NCI-H226 (cell line): ENCODE measurements around the gene PIEZO1.
"Not testable (repeated sequence)": the region's sequence is repeated elsewhere in the genome, so short reads cannot be mapped to it uniquely, and the experiment has no call there.

Source experiments
- DNase-seq: peaks from one replicate; pipeline ENCODE4 v3.0.0-alpha.2; 2015

Gene PIEZO1

DNA sequence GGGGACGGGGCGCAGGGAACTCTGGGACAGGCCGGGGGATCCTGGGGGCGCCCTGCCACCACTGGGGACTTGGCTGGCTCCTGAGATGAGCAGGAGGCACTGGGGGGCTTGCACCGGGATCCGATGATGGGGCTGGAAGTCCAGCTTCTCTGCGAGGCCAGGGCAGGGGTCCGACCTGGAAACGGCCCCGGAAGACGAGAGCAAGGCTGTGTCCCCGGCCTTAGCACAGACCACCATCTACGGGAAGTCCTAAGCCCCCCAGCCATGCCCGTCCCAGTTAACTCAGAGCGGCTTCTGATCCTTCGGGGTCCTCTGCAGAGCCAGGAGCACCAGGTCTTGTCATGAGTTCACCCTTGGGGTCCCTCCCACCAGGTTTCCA lies 19.1 kb upstream of the PIEZO1 start:
- no peak for DNase-seq

DNA sequence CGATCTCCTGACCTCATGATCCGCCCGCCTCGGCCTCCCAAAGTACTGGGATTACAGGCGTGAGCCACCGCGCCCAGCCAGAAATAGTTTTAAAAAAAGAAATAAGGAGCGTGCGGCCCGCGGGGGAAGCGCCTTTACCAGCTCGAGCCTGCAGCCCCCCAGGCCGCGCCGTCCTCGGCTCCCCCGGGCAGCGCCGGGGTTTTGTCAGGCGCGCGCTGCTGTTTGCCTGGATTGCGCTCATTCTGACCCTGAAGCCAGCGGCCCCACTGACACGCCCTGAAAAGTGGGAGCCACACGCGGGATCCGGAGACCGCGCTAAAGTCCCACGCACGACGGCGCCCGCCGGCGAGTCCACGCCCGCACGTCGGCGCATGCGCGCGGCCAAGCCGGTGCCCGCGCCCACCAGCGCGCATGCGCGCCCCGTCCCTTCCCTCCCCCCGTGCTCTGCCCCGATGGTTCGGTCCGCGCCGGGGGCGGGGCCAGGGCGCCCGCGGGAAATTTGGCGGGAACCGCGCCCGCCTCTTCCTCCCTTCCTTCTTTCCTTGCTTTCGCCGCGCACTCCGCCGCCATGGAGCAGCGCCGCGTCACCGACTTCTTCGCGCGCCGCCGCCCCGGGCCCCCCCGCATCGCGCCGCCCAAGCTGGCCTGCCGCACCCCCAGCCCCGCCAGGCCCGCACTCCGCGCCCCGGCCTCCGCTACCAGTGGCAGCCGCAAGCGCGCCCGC lies 18.4 kb upstream of the PIEZO1 start, which contains the start of gene CDT1:
Gene CDT1 (plus strand): TSS at position 526 of the 724 bp plus-strand sequence. CDS start 43 bp downstream, at position 569.
- DNase-seq: peak; percentile 67

DNA sequence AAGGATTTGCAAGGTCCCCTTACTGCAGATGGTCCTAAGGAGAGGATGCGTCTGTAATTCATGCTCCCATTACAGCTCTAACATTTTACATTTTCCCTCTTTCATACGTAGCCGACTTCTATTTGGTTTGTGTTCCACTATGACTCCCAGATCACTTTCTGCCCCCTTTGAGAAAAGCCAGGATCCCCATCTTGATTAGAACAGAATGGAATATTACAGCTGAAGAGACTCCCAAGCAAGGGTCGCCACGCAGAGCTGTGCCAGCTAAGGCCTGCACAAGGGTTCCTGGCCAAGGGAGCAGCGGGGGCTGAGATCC lies 15.2 kb upstream of the PIEZO1 start:
- no peak for DNase-seq

DNA sequence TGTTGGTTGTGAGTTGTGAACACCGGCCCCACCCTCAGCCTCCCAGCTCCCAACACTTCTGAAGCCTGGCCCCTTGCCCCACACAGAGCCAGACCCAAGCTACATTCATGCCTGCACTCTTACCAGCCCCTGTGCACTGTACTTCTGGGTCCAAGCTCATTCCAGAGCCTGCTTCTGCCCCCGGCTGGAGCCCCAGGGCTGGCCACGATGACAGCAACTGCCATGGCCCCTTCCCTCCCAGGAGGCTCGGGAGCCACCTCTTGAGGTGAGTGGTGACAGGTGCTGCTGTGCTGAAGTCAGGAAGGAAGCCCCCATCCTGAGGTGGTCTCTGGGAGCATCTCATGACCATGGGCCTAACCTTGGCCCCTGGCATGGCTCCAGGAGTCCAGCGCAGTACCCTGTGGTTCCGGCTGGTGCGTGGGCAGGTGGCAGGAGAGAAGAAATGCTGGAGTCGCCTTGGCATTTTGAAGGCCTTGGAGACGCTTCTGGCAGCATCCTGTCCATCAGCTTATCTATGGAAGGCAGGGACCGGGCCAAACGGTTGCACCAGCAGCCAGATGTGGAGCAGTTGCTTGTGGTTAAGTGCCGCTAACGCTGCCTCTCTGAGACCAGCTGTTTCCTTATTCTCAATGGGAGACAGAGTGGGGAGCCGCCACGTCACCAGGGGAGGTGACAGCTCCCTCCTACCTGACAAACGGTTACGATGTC lies 14.7 kb upstream of the PIEZO1 start:
- DNase-seq: no peak

DNA sequence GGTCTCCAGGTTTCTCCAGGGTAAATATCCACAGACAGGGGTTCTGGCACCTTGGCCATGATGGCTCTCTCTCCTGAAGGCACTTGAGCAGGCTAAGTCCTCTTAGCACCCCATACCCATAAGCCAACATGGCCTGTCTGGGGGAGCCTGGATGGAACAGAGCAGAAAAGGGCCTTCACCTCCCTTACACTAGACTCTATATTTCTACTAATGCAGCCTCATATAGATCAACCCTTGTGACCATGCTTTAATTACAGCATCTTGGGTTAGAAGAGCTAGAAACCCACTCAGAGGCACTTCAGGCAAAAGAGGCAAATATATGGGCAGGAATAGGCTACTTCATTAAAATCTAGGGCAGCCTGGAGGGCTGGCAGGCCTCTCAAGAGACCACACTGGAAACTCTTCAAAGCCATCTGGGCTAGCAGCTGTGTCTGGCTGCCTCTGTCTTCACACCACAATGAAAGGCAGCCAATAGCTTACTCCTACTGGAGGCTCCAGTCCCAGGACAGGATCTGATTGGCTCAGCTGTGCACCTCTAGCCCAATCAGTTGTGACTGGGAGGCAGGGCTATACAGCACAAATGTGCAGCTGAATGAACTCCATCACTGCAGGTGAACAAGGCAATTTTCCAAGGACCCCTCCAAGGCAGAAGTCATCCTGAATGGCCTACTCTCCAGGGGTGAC lies 13.9 kb upstream of the PIEZO1 start:
- DNase-seq: no peak

DNA sequence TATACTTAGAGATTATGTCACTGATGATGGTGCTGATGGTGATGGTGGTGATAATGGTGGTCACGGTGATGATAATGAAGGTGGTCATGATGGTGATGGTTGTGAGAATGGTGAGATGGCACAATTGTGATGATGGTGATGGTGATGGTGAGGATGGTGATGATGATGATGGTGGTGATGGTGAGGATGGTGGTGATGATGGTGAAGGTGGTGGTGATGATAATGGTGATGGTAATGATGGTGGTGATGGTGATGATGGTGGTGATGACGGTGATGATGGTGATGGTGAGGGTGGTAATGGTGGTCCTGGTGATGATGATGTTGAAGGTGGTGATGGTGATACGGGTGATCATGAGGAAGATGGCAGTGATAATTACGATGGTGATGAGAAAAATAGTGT lies 13.1 kb upstream of the PIEZO1 start:
- no peak for DNase-seq

DNA sequence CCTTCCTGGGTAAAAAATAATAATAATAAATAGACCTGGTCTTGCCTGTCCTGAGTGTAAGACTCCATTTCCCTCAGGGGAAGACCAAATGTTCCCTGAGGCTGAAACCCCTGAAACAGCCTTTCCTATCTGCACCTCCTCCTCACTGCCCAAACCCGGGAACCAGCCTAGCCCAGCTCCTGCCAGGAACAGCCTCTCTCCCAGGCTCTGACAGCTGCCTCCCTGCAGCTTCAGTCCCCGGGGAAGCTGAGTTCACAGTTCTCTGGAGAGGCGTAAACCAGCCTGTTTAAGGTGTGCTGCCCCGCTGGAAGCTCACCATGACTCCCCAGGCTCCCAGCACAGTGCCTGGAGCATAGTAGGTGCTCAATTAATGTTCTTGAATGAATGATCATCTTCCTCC lies 11.3 kb upstream of the PIEZO1 start:
- DNase-seq: no peak

DNA sequence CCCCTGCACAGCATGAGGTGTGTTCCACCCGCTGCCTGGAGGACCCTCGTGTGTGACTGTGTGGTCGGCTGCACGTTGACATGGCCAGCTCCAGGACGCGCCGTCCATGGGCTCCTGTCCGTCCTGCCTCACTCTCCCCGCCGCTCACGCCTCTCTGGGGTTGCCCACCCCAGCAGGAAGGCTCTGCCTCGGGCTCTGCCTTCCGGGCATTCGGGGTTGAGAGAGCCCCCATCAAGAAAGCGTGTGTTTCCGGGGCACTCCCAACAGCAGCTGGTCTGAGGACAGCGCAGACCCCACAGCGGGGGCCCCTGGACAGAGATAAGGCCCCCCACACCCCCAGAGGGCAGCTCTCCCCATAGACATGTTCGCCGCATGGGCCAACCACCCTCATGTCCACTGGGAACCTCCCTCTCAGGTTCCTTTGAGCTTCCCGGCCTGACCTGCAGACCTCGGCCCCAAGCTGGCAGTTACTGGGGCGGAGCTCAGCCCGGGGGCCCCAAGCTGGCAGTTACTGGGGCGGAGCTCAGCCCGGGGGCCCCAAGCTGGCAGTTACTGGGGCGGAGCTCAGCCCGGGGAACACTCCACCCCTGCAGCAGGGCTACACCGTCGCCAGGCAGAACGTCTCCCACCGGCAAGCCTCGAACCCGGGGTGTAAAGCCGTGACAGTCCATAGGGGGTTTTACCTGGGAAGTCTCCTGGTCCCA lies 8.4 kb upstream of the PIEZO1 start:
- no peak for DNase-seq

DNA sequence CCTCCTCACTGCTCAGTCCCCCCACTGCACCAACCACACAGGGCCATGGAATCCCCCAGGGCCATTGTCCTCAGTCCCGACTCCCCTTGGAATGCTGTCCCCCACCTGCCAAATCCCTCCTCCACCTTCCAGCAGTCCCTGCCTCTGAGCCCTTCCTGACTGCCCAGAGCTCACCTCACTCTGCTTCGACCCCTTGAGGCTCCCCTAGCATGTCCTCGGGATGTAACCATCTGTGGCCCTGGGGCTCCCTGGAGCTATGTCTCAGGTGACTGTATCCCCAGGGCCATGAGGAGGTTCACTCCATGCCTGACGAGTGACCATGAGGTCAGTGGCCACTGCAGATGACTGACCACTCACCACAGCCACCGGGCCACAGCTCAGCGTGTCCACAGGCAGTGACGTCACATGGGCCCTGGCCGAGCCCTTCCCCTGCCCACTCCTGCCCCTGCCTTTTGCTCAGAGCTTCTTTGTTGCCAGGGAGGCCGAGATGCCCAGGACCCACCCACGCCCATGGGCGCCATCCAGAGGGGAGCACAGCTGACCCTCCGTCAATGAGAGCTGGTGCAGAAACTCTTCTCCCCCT lies 7.7 kb upstream of the PIEZO1 start:
- no peak for DNase-seq

DNA sequence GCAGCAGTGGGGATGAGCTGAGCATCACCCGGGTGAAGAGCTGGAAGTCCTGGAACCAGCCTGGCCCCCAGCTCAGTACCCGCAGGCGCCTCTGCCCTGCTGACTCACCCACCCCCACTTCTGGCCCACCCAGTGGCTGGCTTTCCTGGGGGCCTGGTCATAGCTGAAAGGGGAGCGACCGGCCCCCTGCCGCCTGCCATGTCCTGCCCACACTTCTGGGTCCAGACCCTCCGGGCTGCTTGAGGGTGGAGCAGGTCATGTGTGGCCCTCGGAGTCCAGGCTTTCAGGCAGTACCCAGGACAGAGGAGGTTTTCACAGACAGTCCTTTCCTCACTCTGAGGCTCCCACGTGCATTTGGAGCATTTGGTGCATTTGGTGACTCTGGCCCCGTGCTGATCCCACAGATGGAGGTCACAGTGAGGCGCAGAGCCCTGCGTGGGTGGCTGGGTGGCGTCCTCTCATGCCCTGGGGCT lies 7.1 kb upstream of the PIEZO1 start:
- DNase-seq: no peak

DNA sequence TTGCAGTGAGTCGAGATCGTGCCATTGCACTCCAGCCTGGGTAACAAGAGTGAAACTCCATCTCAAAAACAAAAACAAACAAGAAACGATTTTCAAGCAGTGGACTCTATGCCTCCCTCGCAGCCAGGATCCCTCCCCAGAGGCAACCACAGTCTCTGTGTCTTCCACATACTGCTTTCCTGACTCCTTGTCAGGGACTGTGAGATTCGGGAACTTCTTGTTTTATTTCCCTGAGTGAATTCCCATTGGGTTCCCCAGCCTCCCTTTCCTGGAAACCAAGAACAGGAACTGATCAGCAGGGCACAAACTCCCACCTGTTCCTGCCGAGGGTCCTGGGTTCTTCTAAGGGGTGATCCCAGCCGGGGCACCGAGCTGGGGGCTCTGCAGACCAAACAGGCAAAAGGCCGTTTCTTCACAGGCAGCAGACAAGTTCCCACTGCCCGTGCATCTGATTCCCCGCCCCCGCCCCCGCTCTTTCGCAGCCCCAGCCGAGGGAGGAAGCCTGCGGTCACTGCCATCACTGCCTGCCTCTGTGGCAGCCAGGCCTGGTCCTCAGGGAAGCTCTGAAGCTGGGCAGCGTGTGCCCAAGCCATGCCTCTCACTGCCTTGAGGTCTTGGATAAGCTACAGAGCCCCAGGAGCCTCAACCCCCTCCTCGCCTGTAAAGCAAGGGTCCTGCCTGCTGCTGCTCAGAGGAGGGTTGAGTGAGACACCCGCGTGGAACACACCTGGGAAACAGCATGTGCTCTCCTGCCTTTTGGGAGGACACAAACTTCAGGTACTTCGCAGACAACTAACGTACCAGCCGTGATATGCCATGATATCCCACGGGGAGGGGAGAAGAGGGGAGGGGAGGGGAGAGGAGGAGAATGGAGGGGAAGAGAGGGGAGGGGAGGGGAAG lies 5.5 kb upstream of the PIEZO1 start:
- DNase-seq: no peak

DNA sequence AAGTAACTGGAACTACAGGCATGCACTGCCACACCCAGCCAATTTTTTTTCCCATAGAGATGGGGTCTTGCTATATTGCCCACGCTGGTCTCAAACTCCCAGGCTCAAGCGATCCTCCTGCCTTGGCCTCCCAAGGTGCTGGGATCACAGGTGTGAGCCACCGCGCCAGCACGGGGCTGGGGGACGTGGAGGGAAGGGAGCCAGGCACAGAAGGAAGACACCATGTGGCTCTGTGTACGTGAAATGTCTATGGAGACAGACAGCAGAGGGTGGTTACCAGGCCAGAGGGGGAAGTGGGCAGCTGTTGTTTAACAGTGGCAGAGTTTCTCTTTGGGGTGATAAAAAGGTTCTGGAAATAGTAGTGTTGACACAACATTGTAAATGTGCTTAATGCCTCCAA lies 4.6 kb upstream of the PIEZO1 start:
- no peak for DNase-seq

DNA sequence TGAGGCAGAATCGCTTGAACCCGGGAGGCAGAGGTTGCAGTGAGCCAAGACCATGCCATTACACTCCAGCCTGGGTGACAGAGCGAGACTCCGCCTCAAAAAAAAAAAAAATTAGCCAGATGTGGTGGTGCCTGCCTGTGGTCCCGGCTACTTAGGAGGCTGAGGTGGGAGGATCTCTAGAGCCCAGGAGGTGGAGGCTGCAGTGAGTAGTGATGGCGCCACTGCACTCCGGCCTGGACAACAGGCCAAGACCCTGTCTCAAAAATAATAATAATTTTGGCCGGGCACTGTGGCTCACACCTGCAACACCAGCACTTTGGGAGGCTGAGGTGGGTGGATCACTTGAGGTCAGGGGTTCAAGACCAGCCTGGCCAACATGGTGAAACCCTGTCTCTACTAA lies 3.7 kb upstream of the PIEZO1 start:
- not testable (repeated sequence) for DNase-seq

DNA sequence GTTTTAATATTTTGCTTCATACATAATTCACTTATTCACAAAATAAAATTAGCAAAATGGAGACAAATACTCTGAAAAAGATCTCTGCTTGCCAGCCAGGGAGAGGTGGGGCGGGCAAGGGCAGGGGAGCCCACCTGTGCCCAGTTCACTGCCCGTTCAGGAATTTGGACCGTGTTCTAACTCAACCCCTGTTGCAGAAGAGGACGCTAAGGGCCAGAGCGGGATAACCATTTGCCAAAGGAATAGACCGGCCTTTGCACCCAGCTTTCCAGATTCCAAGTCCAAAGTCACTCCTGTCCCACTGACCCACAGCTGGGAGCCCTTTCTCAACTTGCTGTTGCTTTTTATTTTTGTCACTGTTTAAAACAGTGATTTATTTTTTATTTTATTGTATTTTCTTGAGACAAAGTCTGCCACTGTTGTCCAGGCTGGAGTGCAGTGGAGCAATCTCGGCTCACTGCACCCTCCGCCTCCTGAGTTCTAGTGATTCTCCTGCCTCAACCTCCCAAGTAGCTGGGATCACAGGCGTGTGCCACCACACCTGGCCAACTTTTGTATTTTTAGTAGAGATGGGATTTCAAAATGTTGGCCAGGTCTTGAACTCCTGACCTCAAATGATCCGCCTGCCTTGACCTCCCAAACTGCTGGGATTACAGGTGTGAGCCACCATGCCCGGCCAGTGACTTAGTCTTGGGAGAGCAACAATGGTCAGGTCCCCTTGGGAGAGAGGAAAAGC lies 2.7 kb upstream of the PIEZO1 start:
- DNase-seq: no peak

DNA sequence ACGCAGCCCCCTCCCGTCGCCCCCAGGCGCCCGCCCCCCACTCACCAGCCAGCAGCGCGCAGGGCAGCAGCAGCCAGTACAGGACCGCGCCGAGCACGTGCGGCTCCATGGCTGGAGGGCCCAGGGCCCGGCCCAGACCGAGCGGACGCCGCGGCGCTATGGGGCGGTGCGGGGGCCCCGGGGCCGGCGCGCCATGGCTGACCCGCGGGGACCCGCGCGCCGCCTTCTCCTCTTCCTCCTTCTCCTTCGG lies 239 bp downstream of the PIEZO1 start:
- DNase-seq: no peak

DNA sequence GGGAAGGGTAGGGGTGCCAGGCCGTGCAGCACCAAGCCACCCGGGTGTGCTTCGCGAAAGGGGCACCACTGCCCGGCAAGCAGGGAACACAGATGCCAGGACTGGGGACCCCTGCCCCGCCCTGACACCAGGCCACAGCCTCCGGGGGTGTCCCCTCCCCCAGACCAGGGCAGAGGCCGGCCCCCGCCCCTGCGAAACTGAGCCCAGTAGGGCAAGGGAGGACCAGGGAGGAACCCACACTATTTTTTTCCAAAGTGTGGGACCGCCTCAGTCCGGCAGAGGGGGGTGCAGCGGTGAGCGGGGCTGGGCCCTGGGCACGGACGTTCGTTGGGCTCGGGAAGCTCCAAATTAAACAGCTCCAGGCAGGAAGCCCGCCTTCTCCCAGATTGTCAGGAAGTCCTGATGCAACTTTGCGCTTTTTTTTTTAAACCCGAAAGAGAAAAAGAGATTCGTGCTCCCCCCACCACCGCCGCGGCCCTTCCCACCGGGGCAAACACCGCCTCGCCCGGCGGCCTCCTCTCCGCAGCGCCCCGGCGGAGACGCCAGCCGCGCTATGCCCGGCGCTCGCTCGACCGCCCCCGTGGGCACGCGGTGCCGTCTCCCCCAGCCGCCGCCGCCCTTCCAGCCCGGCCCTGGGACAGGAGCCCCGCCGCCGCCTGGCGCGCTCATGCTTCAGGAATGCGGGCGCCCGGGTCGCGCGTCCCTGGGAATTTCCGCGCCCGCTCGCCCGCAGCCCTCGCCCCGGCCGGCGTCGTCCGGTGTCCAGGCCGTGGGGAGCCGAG lies 755 bp downstream of the PIEZO1 start:
- peak; percentile 69 for DNase-seq

DNA sequence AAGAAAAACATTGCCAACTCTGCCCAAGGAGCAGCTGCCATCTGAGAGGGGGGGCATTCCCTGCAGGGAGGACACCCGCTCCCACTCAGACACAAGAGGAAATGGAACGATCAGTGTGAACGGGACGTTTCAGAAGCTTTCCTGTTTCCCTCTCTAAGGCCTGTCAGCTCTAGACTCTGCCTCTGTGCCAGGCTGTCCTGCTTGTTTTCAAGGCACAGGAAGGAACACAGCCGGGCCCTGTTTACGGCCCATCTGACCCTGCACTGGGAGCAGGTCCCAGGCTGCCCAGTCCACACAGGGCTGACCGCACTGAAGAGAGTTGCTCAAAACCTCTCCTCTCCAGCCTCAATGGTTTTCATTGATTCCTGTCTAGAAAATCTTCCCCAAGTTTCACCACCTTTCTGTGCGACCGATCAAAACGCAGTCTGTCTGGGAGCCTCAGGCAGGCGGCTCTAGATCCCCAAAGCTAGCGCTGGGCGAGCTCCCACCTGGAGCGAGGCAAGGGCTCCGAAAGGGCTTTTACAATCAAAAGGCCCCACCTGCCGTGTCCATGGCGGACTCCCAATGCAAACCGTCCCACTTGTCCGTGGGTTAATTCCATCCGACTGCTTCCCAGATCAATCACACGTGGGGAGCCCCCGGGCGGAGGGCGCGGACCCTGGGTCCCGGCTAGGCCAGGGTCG lies 1.5 kb downstream of the PIEZO1 start:
- no peak for DNase-seq

DNA sequence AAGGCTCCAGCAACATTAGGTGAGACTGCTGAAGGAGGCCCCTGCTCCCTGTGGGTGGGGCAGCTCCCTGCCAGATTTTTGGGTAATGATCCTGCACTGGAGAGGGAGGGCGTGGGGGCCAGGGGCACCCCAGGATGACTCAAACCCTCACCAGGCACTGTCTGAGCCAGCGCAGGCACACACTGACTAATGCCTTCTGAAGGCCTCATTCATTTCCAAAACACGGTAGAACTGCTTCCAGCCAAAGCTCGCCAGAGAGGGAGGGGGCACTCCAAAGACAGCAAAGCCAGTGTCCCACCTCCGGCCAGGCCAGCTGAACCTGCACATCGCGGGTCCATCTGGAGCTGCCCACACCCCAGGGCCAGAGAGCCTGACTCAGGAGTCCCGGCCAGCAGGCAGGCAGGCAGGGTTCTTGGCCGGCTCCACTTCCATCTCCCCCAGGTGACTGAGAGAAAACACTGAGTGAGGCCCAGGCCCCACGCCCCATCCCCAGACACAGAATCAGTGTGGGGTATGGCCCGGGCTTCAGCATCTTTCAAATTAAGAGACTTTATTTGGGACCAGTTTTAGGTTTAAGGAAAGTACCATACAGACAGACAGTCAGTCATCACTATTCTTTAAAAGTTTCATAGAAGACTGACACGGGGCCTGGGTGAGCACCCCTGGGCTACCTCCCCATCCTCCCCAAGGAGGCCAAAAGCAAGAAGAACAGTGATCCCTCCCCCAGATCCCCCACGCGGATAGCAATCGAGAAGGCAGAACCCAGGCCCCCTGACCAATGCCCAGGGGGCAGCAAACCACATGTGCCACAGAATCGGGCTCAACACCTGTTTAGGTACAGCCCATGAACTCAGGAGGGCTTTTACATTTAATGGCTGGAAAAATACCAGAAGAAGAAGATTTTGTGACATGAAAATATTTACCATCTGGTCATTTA lies 2.3 kb downstream of the PIEZO1 start:
- peak; percentile 92 for DNase-seq
